GM23338 (cell line): Measurements from ENCODE around the gene RASGRP3. TPM values are rescaled to one million over a fixed set of nuclear protein-coding genes. Genes with fewer than 3 reads are reported as not detected.
A peak's percentile ranks its signal among the peaks of the same experiment; 100 is the strongest.

Experiments used
- ATAC-seq: fragments of 200-7000 bp; cut with Tn5 transposase; 3 replicates; pipeline ENCODE4 v1.9.1; 2020
- DNase-seq: peaks from one replicate; pipeline ENCODE4 v3.0.0-alpha.2; 2015; ENCODE audit warnings: low spot score
- H2AFZ ChIP-seq: fragments of 200-600 bp; sonication (generic); 2 replicates; pipeline ENCODE4 v1.8.0; 2016; ENCODE audit warnings: antibody characterized with exemption, mild to moderate bottlenecking, moderate library complexity
- H3F3A ChIP-seq: fragments of 200-600 bp; sonication (generic); replicated peaks from 2 replicates; pipeline ENCODE4 v1.8.0; 2017; ENCODE audit warnings: antibody characterized with exemption, mixed run types, low read depth
- H3K27ac ChIP-seq: fragments of 200-600 bp; sonication (generic); 2 replicates; pipeline ENCODE4 v1.6.1; 2016; ENCODE audit warnings: low read depth
- H3K27me3 ChIP-seq: fragments of 200-600 bp; sonication (generic); 2 replicates; pipeline ENCODE4 v1.8.0; 2016; ENCODE audit warnings: mild to moderate bottlenecking, mixed run types, moderate library complexity; ENCODE audit not compliant: insufficient read depth
- H3K36me3 ChIP-seq: fragments of 200-600 bp; sonication (generic); 2 replicates; pipeline ENCODE4 v1.8.0; 2016; ENCODE audit warnings: mild to moderate bottlenecking; ENCODE audit not compliant: insufficient read depth
- H3K4me1 ChIP-seq: fragments of 200-600 bp; sonication (generic); 2 replicates; pipeline ENCODE4 v1.8.0; 2016; ENCODE audit warnings: mild to moderate bottlenecking, moderate library complexity; ENCODE audit not compliant: insufficient read depth
- H3K4me2 ChIP-seq: fragments of 200-600 bp; sonication (generic); 2 replicates; pipeline ENCODE4 v1.7.1; 2017; ENCODE audit warnings: mixed run types
- H3K4me3 ChIP-seq: fragments of 200-600 bp; sonication (generic); 2 replicates; pipeline ENCODE4 v1.6.1; 2016; ENCODE audit warnings: mixed run types
- H3K79me2 ChIP-seq: fragments of 200-600 bp; sonication (generic); replicated peaks from 2 replicates; pipeline ENCODE4 v1.8.0; 2017; ENCODE audit warnings: mild to moderate bottlenecking; ENCODE audit not compliant: insufficient read depth
- H3K9me2 ChIP-seq: fragments of 200-600 bp; sonication (generic); 2 replicates; pipeline ENCODE4 v1.8.0; 2017; ENCODE audit not compliant: insufficient read depth
- H4K20me1 ChIP-seq: fragments of 200-600 bp; sonication (generic); replicated peaks from 2 replicates; pipeline ENCODE4 v1.8.0; 2017; ENCODE audit warnings: mild to moderate bottlenecking; ENCODE audit not compliant: insufficient read depth
- H3K27ac Mint-ChIP-seq: 2 replicates; pipeline ENCODE4 v1.8.0; 2020; ENCODE audit warnings: inconsistent platforms, mild to moderate bottlenecking, moderate library complexity, mixed read lengths
- H3K27me3 Mint-ChIP-seq: 3 replicates; pipeline ENCODE4 v1.8.0; 2022; ENCODE audit warnings: low read depth, mild to moderate bottlenecking, moderate library complexity, mixed read lengths, inconsistent platforms; ENCODE audit not compliant: insufficient read depth, poor library complexity
- H3K36me3 Mint-ChIP-seq: 3 replicates; pipeline ENCODE4 v1.8.0; 2021; ENCODE audit warnings: low read depth, mild to moderate bottlenecking, inconsistent platforms, moderate library complexity, mixed read lengths
- H3K4me1 Mint-ChIP-seq: 3 replicates; pipeline ENCODE4 v1.8.0; 2020; ENCODE audit warnings: mild to moderate bottlenecking, inconsistent platforms, mixed read lengths
- H3K4me3 Mint-ChIP-seq: 3 replicates; pipeline ENCODE4 v1.8.0; 2021; ENCODE audit warnings: moderate library complexity, mild to moderate bottlenecking, inconsistent platforms, mixed read lengths
- H3K9me3 Mint-ChIP-seq: 3 replicates; pipeline ENCODE4 v1.8.0; 2020; ENCODE audit warnings: moderate library complexity, mild to moderate bottlenecking, inconsistent platforms, mixed read lengths
- CREB1 ChIP-seq: fragments of 250-450 bp; sonication (Bioruptor Pico); IDR thresholded peaks from 2 replicates; pipeline ENCODE4 v1.5.0; 2020; ENCODE audit warnings: low read depth, mild to moderate bottlenecking, moderate library complexity
- ETS1 ChIP-seq: IDR thresholded peaks from 2 replicates; pipeline ENCODE4 v1.6.1; 2016; ENCODE audit warnings: antibody characterized with exemption
- EZH2 ChIP-seq: fragments of 200-600 bp; sonication (generic); IDR thresholded peaks from one replicate; pipeline ENCODE4 v1.8.0; 2017; ENCODE audit warnings: antibody characterized with exemption, mild to moderate bottlenecking, low read depth; ENCODE audit not compliant: unreplicated experiment
- EZH2phosphoT487 ChIP-seq: fragments of 200-600 bp; sonication (generic); IDR thresholded peaks from one replicate; pipeline ENCODE4 v1.8.1; 2018; ENCODE audit warnings: antibody characterized with exemption; ENCODE audit not compliant: unreplicated experiment
- JUNB ChIP-seq: IDR thresholded peaks from one replicate; pipeline ENCODE4 v1.6.1; 2016; ENCODE audit warnings: antibody characterized with exemption; ENCODE audit not compliant: unreplicated experiment
- NANOG ChIP-seq: IDR thresholded peaks from 2 replicates; pipeline ENCODE4 v1.6.1; 2016; ENCODE audit warnings: antibody characterized with exemption, borderline replicate concordance
- POLR2AphosphoS5 ChIP-seq: IDR thresholded peaks from 2 replicates; pipeline ENCODE4 v1.6.1; 2016; ENCODE audit warnings: antibody characterized with exemption, low read depth
- ZNF114 ChIP-seq: fragments of 250-450 bp; sonication (Bioruptor Pico); IDR thresholded peaks from 2 replicates; pipeline ENCODE4 v1.5.0; 2020; ENCODE audit warnings: mild to moderate bottlenecking, moderate library complexity
- polyA plus RNA-seq: library from polyadenylated mRNA; unstranded; fragments of >200 nt; fragmentation: Nextera tagmentation; extraction: Ambion mirVana; gene quantifications from 2 replicates; pipeline ENCODE4 v1.2.1, GENCODE V29; 2016
- total RNA-seq: library from RNA; depleted of rRNA; stranded (reverse); fragments of >200 nt; shearing (Covaris generic); gene quantifications from 2 replicates; pipeline ENCODE4 v1.2.3, GENCODE V29; 2014
- TF ChIP-seq, protein P1 (sequence below), 2 experiments: fragments of 200-600 bp in 1 of 2; sonication (generic) in 1 of 2; conservative IDR thresholded peaks; 2 replicates each; pipeline versions ENCODE4 v1.5.1 to v1.6.1; 2016 to 2017; ENCODE audit warnings: antibody characterized with exemption in 2 of 2, low read depth in 2 of 2, mild to moderate bottlenecking in 2 of 2, moderate library complexity in 1 of 2
- TF ChIP-seq, protein P2 (sequence below): IDR thresholded peaks from one replicate; pipeline ENCODE4 v1.6.1; 2018; ENCODE audit warnings: antibody characterized with exemption; ENCODE audit not compliant: unreplicated experiment

RASGRP3 gene
- total and polyA plus RNA-seq, 2 experiments from 2014 or later, result 0.19 to 0.69 TPM

- H3K27ac Mint-ChIP-seq, result peak within 1 kb of the TSS; percentile 96
- Histone ChIP-seq H3K4me2 (peak within 1 kb of the TSS; percentile 90), H3K27me3 (no peaks in the 10 kb centered on the region), H4K20me1 (no peaks in the 10 kb centered on the region), H3K36me3 (no peaks in the 10 kb centered on the region; the same call in 1 of the 2 replicates), H3F3A (no peaks in the 10 kb centered on the region), H3K27ac (peak within 1 kb of the TSS; percentile 32; the same call in 1 of the 2 replicates), H3K79me2 (peaks cover 76% of the 10 kb centered on the region), H3K4me3 (peak within 1 kb of the TSS; percentile 69), H3K4me1 (peaks cover 38% of the 10 kb centered on the region), H3K9me2 (no peaks in the 10 kb centered on the region), H2AFZ (peak within 1 kb of the TSS; percentile 30)
- DNase-seq (peak; percentile 97), ATAC-seq (peak; percentile 84)
- H3K36me3 Mint-ChIP-seq, result peaks cover 10% of the 10 kb centered on the region
- peak within 1 kb of the TSS; percentile 93 for H3K4me3 Mint-ChIP-seq
- H3K27me3 Mint-ChIP-seq, result peaks cover 9% of the 10 kb centered on the region
- peaks cover 28% of the 10 kb centered on the region for H3K4me1 Mint-ChIP-seq
- no peaks in the 10 kb centered on the region for H3K9me3 Mint-ChIP-seq
- TF ChIP-seq NANOG (no peak), CREB1 (CRISPR knock-in tag) (0 out of 2 replicates have a peak, but pooled peaks have one; percentile 19), JUNB (no peak), POLR2AphosphoS5 (peak; percentile 74), EZH2 (no peak), ETS1 (no peak; the same call in 1 of the 2 replicates), EZH2phosphoT487 (no peak)
- TF ChIP-seq, protein P1, sequence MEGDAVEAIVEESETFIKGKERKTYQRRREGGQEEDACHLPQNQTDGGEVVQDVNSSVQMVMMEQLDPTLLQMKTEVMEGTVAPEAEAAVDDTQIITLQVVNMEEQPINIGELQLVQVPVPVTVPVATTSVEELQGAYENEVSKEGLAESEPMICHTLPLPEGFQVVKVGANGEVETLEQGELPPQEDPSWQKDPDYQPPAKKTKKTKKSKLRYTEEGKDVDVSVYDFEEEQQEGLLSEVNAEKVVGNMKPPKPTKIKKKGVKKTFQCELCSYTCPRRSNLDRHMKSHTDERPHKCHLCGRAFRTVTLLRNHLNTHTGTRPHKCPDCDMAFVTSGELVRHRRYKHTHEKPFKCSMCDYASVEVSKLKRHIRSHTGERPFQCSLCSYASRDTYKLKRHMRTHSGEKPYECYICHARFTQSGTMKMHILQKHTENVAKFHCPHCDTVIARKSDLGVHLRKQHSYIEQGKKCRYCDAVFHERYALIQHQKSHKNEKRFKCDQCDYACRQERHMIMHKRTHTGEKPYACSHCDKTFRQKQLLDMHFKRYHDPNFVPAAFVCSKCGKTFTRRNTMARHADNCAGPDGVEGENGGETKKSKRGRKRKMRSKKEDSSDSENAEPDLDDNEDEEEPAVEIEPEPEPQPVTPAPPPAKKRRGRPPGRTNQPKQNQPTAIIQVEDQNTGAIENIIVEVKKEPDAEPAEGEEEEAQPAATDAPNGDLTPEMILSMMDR (conservative IDR thresholded peaks at IDR 0.05; ENCODE audit: low read depth in 2 of 2), result peak in 1 of 2 experiments; percentile 17; a peak in 2 of 4 replicates
Observed at GRCh38 chr2:33599175-33599942, 122.9 kb downstream of the RASGRP3 start, which contains the start of gene FAM98A. Gene FAM98A (minus strand): TSS chr2:33599299. CDS start chr2:33599221, 78 bp downstream.

- Histone ChIP-seq H4K20me1 (no peaks in the 10 kb centered on the region), H3K27ac (0 out of 2 replicates have a peak overlapping the region, but pooled peaks have one; percentile 32), H2AFZ (no peak overlapping the region; the same call in 1 of the 2 replicates), H3K27me3 (no peaks in the 10 kb centered on the region), H3K36me3 (no peaks in the 10 kb centered on the region; the same call in 1 of the 2 replicates), H3K4me2 (peak overlapping the region; percentile 90), H3K4me1 (peaks cover 43% of the 10 kb centered on the region), H3F3A (no peaks in the 10 kb centered on the region), H3K79me2 (peaks cover 76% of the 10 kb centered on the region), H3K9me2 (no peaks in the 10 kb centered on the region), H3K4me3 (peak overlapping the region; percentile 69)
- peaks cover 9% of the 10 kb centered on the region for H3K27me3 Mint-ChIP-seq
- no peak for ATAC-seq
- peak overlapping the region; percentile 96; the same call in 1 of the 2 replicates for H3K27ac Mint-ChIP-seq
- no peak for DNase-seq
- peaks cover 6% of the 10 kb centered on the region for H3K36me3 Mint-ChIP-seq
- no peaks in the 10 kb centered on the region for H3K9me3 Mint-ChIP-seq
- peaks cover 33% of the 10 kb centered on the region for H3K4me1 Mint-ChIP-seq
- H3K4me3 Mint-ChIP-seq, result peak overlapping the region; percentile 93
- TF ChIP-seq, protein P2, sequence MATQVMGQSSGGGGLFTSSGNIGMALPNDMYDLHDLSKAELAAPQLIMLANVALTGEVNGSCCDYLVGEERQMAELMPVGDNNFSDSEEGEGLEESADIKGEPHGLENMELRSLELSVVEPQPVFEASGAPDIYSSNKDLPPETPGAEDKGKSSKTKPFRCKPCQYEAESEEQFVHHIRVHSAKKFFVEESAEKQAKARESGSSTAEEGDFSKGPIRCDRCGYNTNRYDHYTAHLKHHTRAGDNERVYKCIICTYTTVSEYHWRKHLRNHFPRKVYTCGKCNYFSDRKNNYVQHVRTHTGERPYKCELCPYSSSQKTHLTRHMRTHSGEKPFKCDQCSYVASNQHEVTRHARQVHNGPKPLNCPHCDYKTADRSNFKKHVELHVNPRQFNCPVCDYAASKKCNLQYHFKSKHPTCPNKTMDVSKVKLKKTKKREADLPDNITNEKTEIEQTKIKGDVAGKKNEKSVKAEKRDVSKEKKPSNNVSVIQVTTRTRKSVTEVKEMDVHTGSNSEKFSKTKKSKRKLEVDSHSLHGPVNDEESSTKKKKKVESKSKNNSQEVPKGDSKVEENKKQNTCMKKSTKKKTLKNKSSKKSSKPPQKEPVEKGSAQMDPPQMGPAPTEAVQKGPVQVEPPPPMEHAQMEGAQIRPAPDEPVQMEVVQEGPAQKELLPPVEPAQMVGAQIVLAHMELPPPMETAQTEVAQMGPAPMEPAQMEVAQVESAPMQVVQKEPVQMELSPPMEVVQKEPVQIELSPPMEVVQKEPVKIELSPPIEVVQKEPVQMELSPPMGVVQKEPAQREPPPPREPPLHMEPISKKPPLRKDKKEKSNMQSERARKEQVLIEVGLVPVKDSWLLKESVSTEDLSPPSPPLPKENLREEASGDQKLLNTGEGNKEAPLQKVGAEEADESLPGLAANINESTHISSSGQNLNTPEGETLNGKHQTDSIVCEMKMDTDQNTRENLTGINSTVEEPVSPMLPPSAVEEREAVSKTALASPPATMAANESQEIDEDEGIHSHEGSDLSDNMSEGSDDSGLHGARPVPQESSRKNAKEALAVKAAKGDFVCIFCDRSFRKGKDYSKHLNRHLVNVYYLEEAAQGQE, result no peak
- TF ChIP-seq ZNF114, result no peak
- TF ChIP-seq CREB1 (CRISPR knock-in tag), result no peak
Observed at GRCh38 chr2:33599943-33600192, 123.4 kb downstream of the RASGRP3 start.
